ENCODE measurements around the gene DNAH14. TPM values are rescaled to one million over a fixed set of nuclear protein-coding genes. Genes with fewer than 3 reads are reported as not detected.

The DNAH14 gene
- total and polyA plus RNA-seq, 2 experiments from 2014 or later = 14.7 to 46.1 TPM

GRCh38 chr1:225347123-225347683 lies 417.7 kb downstream of the DNAH14 start:
- Histone ChIP-seq H3K4me2 (no peak overlapping the region), H3K27ac (no peak overlapping the region), H3K79me2 (no peaks in the 10 kb centered on the region), H3K9me3 (ENCODE audit: low read depth) (no peaks in the 10 kb centered on the region), H4K20me1 (ENCODE audit: insufficient read depth, poor library complexity, severe bottlenecking) (no peaks in the 10 kb centered on the region), H2AFZ (no peak overlapping the region), H3K27me3 (no peaks in the 10 kb centered on the region), H3K9me2 (replicated peaks; ENCODE audit: insufficient read depth) (no peaks in the 10 kb centered on the region), H3K36me3 (replicated peaks; ENCODE audit: insufficient read depth, low read depth) (no peaks in the 10 kb centered on the region), H3K4me1 (ENCODE audit: insufficient read depth) (no peaks in the 10 kb centered on the region), H3K4me3 (no peak overlapping the region)
- TF ChIP-seq EZH2phosphoT487 (IDR thresholded peaks at IDR 0.05; ENCODE audit: low read depth, severe bottlenecking, unreplicated experiment) (no peak), EZH2 (IDR thresholded peaks at IDR 0.05; ENCODE audit: borderline replicate concordance) (no peak), CTCF (IDR thresholded peaks at IDR 0.05; ENCODE audit: poor library complexity) (no peak)
- 73% methylated on average over 3 of the region's 3 CpGs for WGBS (ENCODE audit: low lambda C conversion rate, missing lambda C conversion rate)
- no peak for DNase-seq (ENCODE audit: low spot score)

GRCh38 chr1:225348400-225348799 lies 418.9 kb downstream of the DNAH14 start:
- H3K36me3 ChIP-seq (replicated peaks; ENCODE audit: insufficient read depth, low read depth) = no peaks in the 10 kb centered on the region
- no peak for DNase-seq (ENCODE audit: low spot score)
- H2AFZ ChIP-seq = no peak overlapping the region
- H3K4me1 ChIP-seq (ENCODE audit: insufficient read depth) = no peaks in the 10 kb centered on the region
- H3K27ac ChIP-seq = no peak overlapping the region
- no peaks in the 10 kb centered on the region for H3K9me3 ChIP-seq (ENCODE audit: low read depth)
- H3K4me3 ChIP-seq = no peak overlapping the region
- no peaks in the 10 kb centered on the region for H3K27me3 ChIP-seq
- TF ChIP-seq CTCF (IDR thresholded peaks at IDR 0.05; ENCODE audit: poor library complexity) (no peak), EZH2phosphoT487 (IDR thresholded peaks at IDR 0.05; ENCODE audit: low read depth, severe bottlenecking, unreplicated experiment) (no peak), EZH2 (IDR thresholded peaks at IDR 0.05; ENCODE audit: borderline replicate concordance) (no peak)
- no peaks in the 10 kb centered on the region for H3K9me2 ChIP-seq (replicated peaks; ENCODE audit: insufficient read depth)
- no peak overlapping the region for H3K4me2 ChIP-seq
- H3K79me2 ChIP-seq = no peaks in the 10 kb centered on the region
- H4K20me1 ChIP-seq (ENCODE audit: insufficient read depth, poor library complexity, severe bottlenecking) = no peaks in the 10 kb centered on the region

GRCh38 chr1:225349826-225350225 lies 420.4 kb downstream of the DNAH14 start:
- no peak for TF ChIP-seq EZH2phosphoT487 (IDR thresholded peaks at IDR 0.05; ENCODE audit: low read depth, severe bottlenecking, unreplicated experiment)
- no peak for TF ChIP-seq CTCF (IDR thresholded peaks at IDR 0.05; ENCODE audit: poor library complexity)
- TF ChIP-seq EZH2 (IDR thresholded peaks at IDR 0.05; ENCODE audit: borderline replicate concordance) = no peak
- H3K4me3 ChIP-seq = no peak overlapping the region
- H3K9me2 ChIP-seq (replicated peaks; ENCODE audit: insufficient read depth) = no peaks in the 10 kb centered on the region
- H3K4me2 ChIP-seq = no peak overlapping the region
- H4K20me1 ChIP-seq (ENCODE audit: insufficient read depth, poor library complexity, severe bottlenecking) = no peaks in the 10 kb centered on the region
- no peak for DNase-seq (ENCODE audit: low spot score)
- no peak overlapping the region for H2AFZ ChIP-seq
- H3K4me1 ChIP-seq (ENCODE audit: insufficient read depth) = no peaks in the 10 kb centered on the region
- H3K79me2 ChIP-seq = no peaks in the 10 kb centered on the region
- H3K27ac ChIP-seq = no peak overlapping the region
- WGBS (ENCODE audit: low lambda C conversion rate, missing lambda C conversion rate) = 97% methylated on average over 2 of the region's 2 CpGs
- H3K27me3 ChIP-seq = no peaks in the 10 kb centered on the region
- no peaks in the 10 kb centered on the region for H3K9me3 ChIP-seq (ENCODE audit: low read depth)
- no peaks in the 10 kb centered on the region for H3K36me3 ChIP-seq (replicated peaks; ENCODE audit: insufficient read depth, low read depth)

GRCh38 chr1:225350872-225351271 lies 421.4 kb downstream of the DNAH14 start:
- Histone ChIP-seq H3K9me3 (ENCODE audit: low read depth) (no peaks in the 10 kb centered on the region), H2AFZ (no peak overlapping the region), H3K36me3 (replicated peaks; ENCODE audit: insufficient read depth, low read depth) (no peaks in the 10 kb centered on the region), H3K4me2 (no peak overlapping the region), H4K20me1 (ENCODE audit: insufficient read depth, poor library complexity, severe bottlenecking) (no peaks in the 10 kb centered on the region), H3K9me2 (replicated peaks; ENCODE audit: insufficient read depth) (no peaks in the 10 kb centered on the region), H3K4me1 (ENCODE audit: insufficient read depth) (no peaks in the 10 kb centered on the region), H3K27ac (no peak overlapping the region), H3K4me3 (no peak overlapping the region), H3K27me3 (no peaks in the 10 kb centered on the region), H3K79me2 (no peaks in the 10 kb centered on the region)
- no peak for TF ChIP-seq CTCF (IDR thresholded peaks at IDR 0.05; ENCODE audit: poor library complexity)
- no peak for TF ChIP-seq EZH2 (IDR thresholded peaks at IDR 0.05; ENCODE audit: borderline replicate concordance)
- no peak for TF ChIP-seq EZH2phosphoT487 (IDR thresholded peaks at IDR 0.05; ENCODE audit: low read depth, severe bottlenecking, unreplicated experiment)
- no peak for DNase-seq (ENCODE audit: low spot score)
